Coronary artery (tissue), 2 donors: ENCODE results near the gene RSL1D1.
"Not testable (repeated sequence)": the region's sequence is repeated elsewhere in the genome, so short reads cannot be mapped to it uniquely, and the experiment has no call there.

Experiments used
- DNase-seq: peaks from one replicate; pipeline ENCODE4 v3.0.0-alpha.2; 2017; ENCODE audit warnings: low spot score
- H3K27ac ChIP-seq, 2 donors: fragments of 200-600 bp; sonication (generic); one replicate each; pipeline ENCODE4 v1.5.1; 2016 to 2019
- H3K4me3 ChIP-seq: fragments of 200-600 bp; sonication (generic); 2 replicates; pipeline ENCODE4 v1.5.1; 2016; ENCODE audit warnings: mild to moderate bottlenecking, moderate library complexity
- TF ChIP-seq, protein P1 (sequence below): fragments of 200-600 bp; sonication (generic); IDR thresholded peaks from one replicate; pipeline ENCODE4 v1.5.1; 2019; ENCODE audit warnings: antibody characterized with exemption

The RSL1D1 gene

DNA sequence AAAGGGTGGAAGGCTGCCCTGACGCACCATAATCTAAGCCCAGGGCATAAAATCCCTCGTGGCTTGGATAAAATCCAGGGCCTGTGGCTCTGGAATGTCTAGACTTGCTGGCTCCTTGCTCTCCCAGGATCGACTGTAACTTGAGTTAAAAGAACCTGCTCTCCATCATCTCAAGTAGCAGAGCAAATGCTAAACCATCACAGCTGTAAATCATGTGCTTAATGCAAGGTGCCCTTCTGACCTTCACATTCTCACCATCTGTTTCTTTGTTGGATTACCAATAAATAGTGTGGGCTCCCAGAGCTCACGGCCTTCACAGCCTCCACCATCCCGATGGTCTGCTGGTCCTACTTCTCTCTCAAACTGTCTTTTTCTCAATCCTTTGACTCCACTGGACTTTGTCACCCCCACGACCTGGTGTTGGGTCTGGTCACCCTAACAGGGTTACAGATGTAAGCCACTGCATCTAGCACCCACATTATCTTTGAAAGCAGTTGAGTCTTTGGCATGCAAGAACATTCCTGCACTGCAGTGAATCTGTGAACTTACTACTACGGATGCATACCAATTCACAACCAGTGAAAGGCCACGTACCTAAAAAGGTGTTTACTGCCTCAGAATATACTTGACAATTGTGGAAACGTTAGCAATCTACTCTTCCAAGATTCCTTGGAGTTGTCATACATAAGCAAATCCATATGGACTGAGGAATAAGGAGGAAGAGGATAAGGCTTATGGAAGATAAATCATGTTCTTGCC lies 15.3 kb downstream of the RSL1D1 start:
- H3K4me3 ChIP-seq: no peak overlapping the region
- peak overlapping the region in 1 of 2 donors; percentile 50 for H3K27ac ChIP-seq
- TF ChIP-seq, protein P1, sequence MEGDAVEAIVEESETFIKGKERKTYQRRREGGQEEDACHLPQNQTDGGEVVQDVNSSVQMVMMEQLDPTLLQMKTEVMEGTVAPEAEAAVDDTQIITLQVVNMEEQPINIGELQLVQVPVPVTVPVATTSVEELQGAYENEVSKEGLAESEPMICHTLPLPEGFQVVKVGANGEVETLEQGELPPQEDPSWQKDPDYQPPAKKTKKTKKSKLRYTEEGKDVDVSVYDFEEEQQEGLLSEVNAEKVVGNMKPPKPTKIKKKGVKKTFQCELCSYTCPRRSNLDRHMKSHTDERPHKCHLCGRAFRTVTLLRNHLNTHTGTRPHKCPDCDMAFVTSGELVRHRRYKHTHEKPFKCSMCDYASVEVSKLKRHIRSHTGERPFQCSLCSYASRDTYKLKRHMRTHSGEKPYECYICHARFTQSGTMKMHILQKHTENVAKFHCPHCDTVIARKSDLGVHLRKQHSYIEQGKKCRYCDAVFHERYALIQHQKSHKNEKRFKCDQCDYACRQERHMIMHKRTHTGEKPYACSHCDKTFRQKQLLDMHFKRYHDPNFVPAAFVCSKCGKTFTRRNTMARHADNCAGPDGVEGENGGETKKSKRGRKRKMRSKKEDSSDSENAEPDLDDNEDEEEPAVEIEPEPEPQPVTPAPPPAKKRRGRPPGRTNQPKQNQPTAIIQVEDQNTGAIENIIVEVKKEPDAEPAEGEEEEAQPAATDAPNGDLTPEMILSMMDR: no peak
- DNase-seq: no peak

DNA sequence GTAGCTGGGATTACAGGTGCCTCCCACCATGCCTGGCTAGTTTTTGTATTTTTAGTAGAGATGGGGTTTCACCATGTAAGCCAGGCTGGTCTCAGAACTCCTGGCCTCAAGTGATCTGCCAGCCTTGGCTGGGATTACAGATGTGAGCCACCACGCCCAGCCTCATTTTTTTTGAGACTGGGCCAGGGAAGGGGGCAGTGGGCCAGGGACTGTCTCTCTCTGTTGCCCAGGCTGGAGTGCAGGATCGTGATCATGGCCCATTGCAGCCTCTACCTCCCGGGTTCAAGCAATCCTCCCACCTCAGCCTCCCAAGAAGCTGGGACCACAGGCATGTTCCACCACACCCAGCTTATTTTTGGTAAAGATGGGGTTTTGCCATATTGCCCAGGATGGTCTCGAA lies 16.0 kb downstream of the RSL1D1 start:
- Histone ChIP-seq H3K4me3 (no peak overlapping the region), H3K27ac (peak overlapping the region in 1 of 2 donors; percentile 14)
- TF ChIP-seq, protein P1: no peak
- DNase-seq: no peak

DNA sequence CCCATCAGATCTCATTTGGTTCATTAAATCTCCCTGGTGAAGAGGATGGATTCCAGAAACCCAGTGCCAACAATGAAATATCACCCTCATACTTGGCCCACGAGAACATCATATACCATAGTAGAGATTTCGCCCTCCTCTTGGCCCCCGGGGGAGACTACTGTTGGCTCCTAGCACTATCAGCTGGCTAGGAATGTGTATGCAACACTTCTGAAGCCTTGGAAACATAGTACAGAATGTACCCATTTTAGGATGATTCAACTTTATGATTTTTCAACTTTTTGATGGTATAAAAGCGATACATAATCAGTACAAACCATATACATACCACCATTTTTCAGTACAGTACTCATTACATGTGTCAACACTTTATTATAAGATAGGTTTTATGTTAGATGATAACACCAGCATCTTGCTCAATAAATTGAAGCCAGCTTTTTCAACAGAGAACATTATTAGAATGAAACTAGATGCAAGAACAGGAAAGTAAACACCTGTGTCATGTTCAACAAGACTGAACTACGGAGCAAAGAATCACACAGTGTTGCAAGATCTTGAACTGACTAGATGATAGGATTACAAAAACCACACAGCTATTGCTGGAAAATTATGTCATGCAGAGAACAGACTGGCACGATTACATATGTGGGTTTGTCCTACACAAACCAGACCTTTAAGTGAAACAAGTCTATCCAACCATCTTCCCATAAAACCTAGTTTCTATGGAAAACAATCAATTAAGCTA lies 17.2 kb downstream of the RSL1D1 start:
- TF ChIP-seq, protein P1: no peak
- H3K27ac ChIP-seq: no peak overlapping the region
- DNase-seq: no peak
- H3K4me3 ChIP-seq: no peak overlapping the region

DNA sequence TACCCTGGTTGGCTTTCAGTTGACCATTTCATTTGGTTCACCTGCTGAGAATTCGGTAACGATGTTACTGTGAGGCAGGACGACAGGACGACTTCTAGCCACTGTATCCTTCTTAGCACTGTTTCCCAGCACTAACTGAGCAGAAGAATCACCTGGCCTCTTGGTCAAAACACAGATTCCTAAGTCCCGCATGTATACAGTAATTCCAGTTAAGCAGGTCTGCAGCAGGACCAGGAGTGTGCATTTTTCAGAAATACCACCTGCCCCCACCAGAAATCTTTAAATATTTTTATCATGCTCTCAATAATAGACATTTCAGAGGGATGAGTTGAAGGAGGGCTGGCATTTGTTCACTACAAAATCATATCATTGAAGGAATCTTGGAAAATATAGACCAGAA lies 22.6 kb downstream of the RSL1D1 start:
- no peak overlapping the region for H3K27ac ChIP-seq
- TF ChIP-seq, protein P1: no peak
- H3K4me3 ChIP-seq: no peak overlapping the region
- DNase-seq: no peak

DNA sequence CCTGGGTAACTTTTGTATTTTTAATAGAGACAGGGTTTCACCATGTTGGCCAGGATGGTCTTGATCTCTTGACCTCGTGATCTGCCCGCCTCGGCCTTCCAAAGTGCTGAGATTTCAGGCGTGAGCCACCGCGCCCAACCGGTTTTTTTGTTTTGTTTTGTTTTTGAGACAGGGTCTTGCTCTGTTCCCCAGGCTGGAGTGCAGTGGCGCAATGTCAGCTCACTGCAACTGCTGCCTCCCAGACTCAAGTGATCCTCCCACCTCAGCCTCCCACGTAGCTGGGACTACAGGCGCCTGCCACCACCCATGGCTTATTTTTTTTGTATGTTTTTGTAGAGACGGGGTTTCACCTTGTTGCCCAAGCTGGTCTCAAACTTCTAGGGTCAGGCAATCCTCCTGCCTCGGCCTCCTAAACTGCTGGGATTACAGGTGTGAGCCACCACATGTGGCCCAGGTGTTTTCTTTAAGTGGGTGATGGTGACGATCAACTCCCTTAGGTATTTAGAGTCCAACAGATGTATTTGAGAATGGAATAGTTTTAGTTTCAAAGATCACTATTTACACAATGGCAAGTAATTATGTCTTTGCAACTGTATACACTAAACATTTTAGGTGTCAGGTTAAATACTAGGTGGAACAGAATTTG lies 25.7 kb downstream of the RSL1D1 start:
- not testable (repeated sequence) for DNase-seq, H3K4me3 ChIP-seq

DNA sequence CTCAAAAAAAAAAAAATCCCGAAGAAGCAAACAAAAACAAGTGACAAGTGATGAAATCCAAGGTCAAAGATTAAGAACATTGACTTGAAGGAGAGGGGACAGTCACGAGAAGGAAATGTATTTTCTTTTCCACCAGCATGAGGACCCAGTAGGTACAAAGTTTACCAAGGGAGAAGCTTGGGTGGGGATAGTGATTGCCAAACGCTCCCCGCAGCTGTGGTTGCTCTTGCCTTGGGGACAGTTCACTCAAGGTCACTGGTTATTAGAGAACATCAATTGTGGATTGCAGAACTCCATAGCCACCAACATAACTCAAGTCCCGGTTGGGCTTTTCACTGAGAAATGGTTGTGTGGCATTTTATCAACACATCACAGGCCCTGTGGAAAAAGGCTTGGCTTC lies 27.0 kb downstream of the RSL1D1 start:
- no peak for DNase-seq
- H3K27ac ChIP-seq: peak overlapping the region in 1 of 2 donors; percentile 31
- no peak overlapping the region for H3K4me3 ChIP-seq
- TF ChIP-seq, protein P1: no peak

More for the DNA sequence above, 25.7 kb downstream of the RSL1D1 start:
- H3K27ac ChIP-seq: not testable (repeated sequence)

DNA sequence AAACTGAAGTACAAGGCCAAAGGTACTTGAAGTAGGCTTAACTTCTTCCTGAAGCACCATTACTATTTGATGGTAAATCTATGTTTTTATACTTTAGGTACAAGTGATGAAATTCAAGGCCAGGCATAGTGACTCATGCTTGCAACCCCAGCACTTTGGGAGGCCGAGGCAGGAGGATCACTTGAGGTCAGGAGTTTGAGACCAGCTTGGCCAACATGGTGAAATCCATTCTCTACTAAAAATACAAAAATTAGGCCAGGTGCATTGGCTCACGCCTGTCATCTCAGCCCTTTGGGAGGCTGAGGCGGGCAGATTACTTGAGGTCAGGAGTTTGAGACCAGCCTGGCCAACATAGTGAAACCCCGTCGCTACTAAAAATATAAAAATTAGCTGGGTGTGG lies 27.7 kb downstream of the RSL1D1 start:
- not testable (repeated sequence) for DNase-seq, H3K27ac ChIP-seq, H3K4me3 ChIP-seq

DNA sequence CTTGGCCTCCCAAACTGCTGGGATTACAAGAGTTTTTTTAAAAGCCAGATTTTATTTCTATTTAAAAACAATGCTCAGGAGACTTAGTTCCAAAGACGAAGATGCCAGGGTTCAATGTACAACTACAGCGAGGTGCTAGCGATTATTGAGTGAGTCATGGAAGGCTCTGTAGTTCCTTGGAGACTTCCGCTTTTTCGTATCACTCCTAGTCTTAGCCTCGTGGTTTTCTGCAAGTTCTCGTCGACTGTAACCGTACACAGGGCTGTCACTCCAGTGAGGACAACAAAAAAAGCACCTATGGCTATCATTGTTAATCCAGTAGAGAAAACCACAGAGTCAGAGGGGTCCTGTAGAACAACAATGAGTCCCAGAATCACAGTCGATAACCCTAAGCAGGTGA lies 31.5 kb downstream of the RSL1D1 start:
- DNase-seq: no peak

DNA sequence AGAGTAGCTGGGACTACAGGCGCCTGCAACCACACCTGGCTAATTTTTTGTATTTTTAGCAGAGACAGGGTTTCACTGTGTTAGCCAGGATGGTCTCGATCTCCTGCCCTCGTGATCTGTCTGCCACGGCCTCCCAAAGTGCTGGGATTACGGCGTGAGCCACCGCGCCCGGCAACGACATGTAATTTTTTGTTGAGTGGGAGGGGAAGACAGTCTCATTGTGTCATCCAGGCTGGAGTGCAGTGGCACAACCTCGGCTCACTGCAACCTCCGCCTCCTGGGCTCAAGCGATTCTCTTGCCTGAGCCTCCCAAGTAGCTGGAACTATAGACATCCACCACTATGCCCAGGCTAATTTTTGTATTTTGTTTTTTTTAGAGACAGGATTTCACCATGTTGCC lies 32.4 kb downstream of the RSL1D1 start:
- not testable (repeated sequence) for H3K27ac ChIP-seq, DNase-seq

More for the DNA sequence above, 31.5 kb downstream of the RSL1D1 start:
- no peak overlapping the region for H3K27ac ChIP-seq
- H3K4me3 ChIP-seq: no peak overlapping the region
- TF ChIP-seq, protein P1: no peak

More for the DNA sequence above, 32.4 kb downstream of the RSL1D1 start:
- not testable (repeated sequence) for H3K4me3 ChIP-seq
